K562 (cell line): ENCODE results near the gene PRXL2B. TPM values are rescaled to one million over a fixed set of nuclear protein-coding genes. Genes with fewer than 3 reads are reported as not detected.
A peak's percentile ranks its signal among the peaks of the same experiment; 100 is the strongest.

Source experiments
- ARID3A ChIP-seq: IDR thresholded peaks from 2 replicates; pipeline ENCODE4 v1.6.1; 2012; ENCODE audit warnings: low read depth, low read length, improper control_type of control experiment, borderline replicate concordance
- CREB3 ChIP-seq: fragments of 450-650 bp; conservative IDR thresholded peaks from 2 replicates; pipeline ENCODE4 v1.6.1; 2016; ENCODE audit warnings: missing genetic modification characterization, low read depth, mild to moderate bottlenecking, missing compliant biosample characterization, moderate library complexity
- E2F6 ChIP-seq, 2 experiments: IDR thresholded peaks; 2 replicates each; pipeline ENCODE4 v1.6.1; 2011; ENCODE audit warnings: borderline replicate concordance in 1 of 2, control low read depth in 1 of 2, low read depth in 1 of 2, low read length in 1 of 2, mild to moderate bottlenecking in 1 of 2, mixed read lengths in 1 of 2, moderate library complexity in 1 of 2; ENCODE audit not compliant: insufficient read depth in 1 of 2, insufficient read length in 1 of 2, poor library complexity in 1 of 2, severe bottlenecking in 1 of 2; ENCODE audit errors: extremely low read depth in 1 of 2
- GTF2A2 ChIP-seq: IDR thresholded peaks from 2 replicates; pipeline ENCODE4 v1.6.1; 2016; ENCODE audit warnings: mild to moderate bottlenecking, missing genetic modification characterization, missing compliant biosample characterization
- HCFC1 ChIP-seq: IDR thresholded peaks from 2 replicates; pipeline ENCODE4 v1.6.1; 2012; ENCODE audit warnings: low read depth, low read length, improper control_type of control experiment
- HNRNPL ChIP-seq: fragments of 200-400 bp; formaldehyde crosslinking; IDR thresholded peaks from 2 replicates; pipeline ENCODE4 v1.6.1; 2017; ENCODE audit warnings: low read depth, mild to moderate bottlenecking, low read length
- JUN ChIP-seq, 2 experiments: sonication (generic) in 1 of 2; formaldehyde crosslinking in 1 of 2; IDR thresholded peaks; 2 replicates each; pipeline versions ENCODE4 v1.6.1 to v1.8.0; 2012 to 2022; ENCODE audit warnings: borderline replicate concordance in 2 of 2, mild to moderate bottlenecking in 2 of 2, improper control_type of control experiment in 1 of 2, low read depth in 1 of 2, low read length in 1 of 2, missing genetic modification reagents in 1 of 2
- KDM2B ChIP-seq: fragments of 250-450 bp; sonication (Bioruptor Pico); IDR thresholded peaks from 2 replicates; pipeline ENCODE4 v1.8.0; 2021; ENCODE audit warnings: mild to moderate bottlenecking, moderate library complexity
- KLF10 ChIP-seq: fragments of 250-450 bp; sonication (Bioruptor Pico); IDR thresholded peaks from 2 replicates; pipeline ENCODE4 v1.6.1; 2021; ENCODE audit warnings: matching md5 sums
- MCM3 ChIP-seq: fragments of 450-650 bp; IDR thresholded peaks from 2 replicates; pipeline ENCODE4 v1.6.1; 2016
- MTA3 ChIP-seq: fragments of 450-650 bp; formaldehyde crosslinking; IDR thresholded peaks from 2 replicates; pipeline ENCODE4 v1.6.1; 2017; ENCODE audit warnings: mild to moderate bottlenecking, borderline replicate concordance
- NR2C1 ChIP-seq, 2 experiments: fragments of 450-650 bp; IDR thresholded peaks; 2 replicates each; pipeline ENCODE4 v1.6.1; 2017; ENCODE audit warnings: mild to moderate bottlenecking in 2 of 2, antibody characterized with exemption in 1 of 2, inconsistent platforms in 1 of 2, missing compliant biosample characterization in 1 of 2, missing genetic modification characterization in 1 of 2
- RBBP5 ChIP-seq: fragments of 200-600 bp; sonication (generic); IDR thresholded peaks from 2 replicates; pipeline ENCODE4 v1.6.1; 2012; ENCODE audit warnings: borderline replicate concordance, mild to moderate bottlenecking, low read length, control low read depth, inconsistent platforms; ENCODE audit not compliant: insufficient read depth, poor library complexity, severe bottlenecking
- TSC22D4 ChIP-seq: fragments of 450-650 bp; IDR thresholded peaks from 2 replicates; pipeline ENCODE4 v1.6.1; 2016; ENCODE audit warnings: missing genetic modification characterization, missing biosample characterization, control low read depth
- ZBTB11 ChIP-seq, 3 experiments: fragments of 200-800 bp in 1 of 3; fragments of 250-450 bp in 1 of 3; fragments of 450-650 bp in 1 of 3; sonication (Bioruptor Pico) in 1 of 3; sonication (Bioruptor generic) in 1 of 3; formaldehyde crosslinking in 1 of 3; IDR thresholded peaks; 2 replicates each; pipeline versions ENCODE4 v1.6.1 to v1.8.0; 2016 to 2022; ENCODE audit warnings: mild to moderate bottlenecking in 2 of 3, missing genetic modification characterization in 2 of 3, missing compliant biosample characterization in 1 of 3, moderate library complexity in 1 of 3
- ZBTB17 ChIP-seq: fragments of 450-650 bp; formaldehyde crosslinking; IDR thresholded peaks from 2 replicates; pipeline ENCODE4 v1.4.0; 2020; ENCODE audit warnings: mild to moderate bottlenecking
- ZNF175 ChIP-seq: fragments of 200-800 bp; sonication (Bioruptor generic); IDR thresholded peaks from 2 replicates; pipeline ENCODE4 v1.6.1; 2016; ENCODE audit warnings: low read depth, mild to moderate bottlenecking, missing genetic modification characterization, missing compliant biosample characterization
- polyA plus RNA-seq, 8 experiments: library from polyadenylated mRNA; depleted of rRNA in 4 of 8; stranded (reverse) in 5 of 8; unstranded in 3 of 8; fragments of >200 nt; fragmentation: Nextera tagmentation in 2 of 8; fragmentation: Illumina TruSeq in 1 of 8; extraction: Ambion mirVana in 2 of 8; extraction: Trizol in 1 of 8; gene quantifications; 2 replicates each; pipeline versions ENCODE4 v1.2.1 to v1.2.3, GENCODE V29; 2011 to 2014; ENCODE audit warnings: inconsistent platforms in 1 of 8, missing spikeins in 1 of 8
- total RNA-seq, 7 experiments: library from RNA; depleted of rRNA in 6 of 7; stranded (reverse); fragments of >200 nt in 6 of 7; fragmentation: Illumina TruSeq in 2 of 7; extraction: Trizol in 2 of 7; gene quantifications; 2 replicates each; pipeline versions ENCODE4 v1.2.1 to v1.2.3, GENCODE V29; 2011 to 2021; ENCODE audit warnings: low replicate concordance in 1 of 7

The PRXL2B gene
- total and polyA plus RNA-seq, 9 of the 15 experiments (the other 6 are each of a cell fraction or from before 2014, with no cell fraction given) = 0.99 to 25.3 (median 11.8) TPM

DNA sequence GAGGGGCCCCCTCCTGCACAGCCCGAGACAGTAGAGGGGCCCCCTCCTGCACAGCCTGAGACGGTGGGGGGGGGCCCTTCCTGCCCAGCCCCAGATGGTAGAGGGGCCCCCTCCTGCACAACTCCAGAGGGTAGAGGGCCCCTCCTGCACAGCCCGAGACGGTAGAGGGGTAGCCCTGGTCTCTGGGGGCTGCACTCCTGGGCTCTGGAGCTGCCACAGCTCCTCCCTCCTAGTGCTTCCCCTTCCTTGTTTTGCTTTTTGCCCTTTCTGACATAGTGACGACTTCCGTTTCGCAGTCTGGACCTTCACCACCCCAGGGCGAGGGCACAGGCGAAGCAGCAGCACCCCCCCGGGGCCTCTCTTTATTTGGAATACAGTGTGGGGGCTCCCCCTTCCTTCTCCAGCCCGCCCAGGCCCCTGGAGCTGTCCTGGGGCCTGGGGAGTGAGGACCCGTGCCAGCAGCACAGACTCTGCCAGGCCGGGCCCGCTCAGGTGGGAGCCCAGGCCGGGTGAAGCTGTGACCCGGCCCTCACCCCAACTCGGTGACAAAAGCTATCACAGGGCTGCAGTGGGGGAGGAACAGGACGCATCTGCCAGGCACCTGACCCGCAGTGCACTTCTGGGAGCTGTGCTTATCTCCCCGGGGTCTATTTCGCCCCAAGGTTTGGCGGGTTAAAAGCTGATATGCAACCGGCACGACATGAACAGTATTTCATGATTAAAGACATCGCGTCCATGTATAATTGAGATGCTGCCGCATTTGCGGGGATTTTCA lies 1.1 kb upstream of the PRXL2B start (continued):
- TF ChIP-seq E2F6 (IDR thresholded peaks at IDR 0.05; ENCODE audit: borderline replicate concordance in 1 of 2, extremely low read depth in 1 of 2, insufficient read depth in 1 of 2, insufficient read length in 1 of 2, low read depth in 1 of 2, low read length in 1 of 2, poor library complexity in 1 of 2, severe bottlenecking in 1 of 2) (peak; percentile 45 to 77), ZBTB11 (CRISPR knock-in tag; IDR thresholded peaks at IDR 0.05) (peak in 1 of 3 experiments; percentile 57; a peak in 2 of 6 replicates), MCM3 (no peak), RBBP5 (peak; percentile 31), MTA3 (peak; percentile 66), GTF2A2 (no peak), KLF10 (CRISPR knock-in tag) (no peak), CREB3 (tag) (0 out of 2 replicates have a peak, but pooled peaks have one; percentile 26), ARID3A (peak; percentile 35; the same call in 1 of the 2 replicates), ZBTB17 (0 out of 2 replicates have a peak, but pooled peaks have one; percentile 37), TSC22D4 (no peak), NR2C1 (IDR thresholded peaks at IDR 0.05) (no peak), NR2C1 (tag; IDR thresholded peaks at IDR 0.05) (peak; percentile 69), KDM2B (CRISPR knock-in tag) (no peak), HNRNPL (peak; percentile 10; the same call in 1 of the 2 replicates), HCFC1 (peak; percentile 42; the same call in 1 of the 2 replicates), ZNF175 (CRISPR knock-in tag) (no peak), JUN (IDR thresholded peaks at IDR 0.05; ENCODE audit: borderline replicate concordance, low read depth, low read length) (no peak), JUN (CRISPR knock-in tag; IDR thresholded peaks at IDR 0.05; ENCODE audit: borderline replicate concordance) (no peak)
